Peyer's patch (tissue), 4 donors: Measurements from ENCODE around the gene BEST4. TPM values are rescaled to one million over a fixed set of nuclear protein-coding genes. Genes with fewer than 3 reads are reported as not detected.
"Not testable (repeated sequence)": the region's sequence is repeated elsewhere in the genome, so short reads cannot be mapped to it uniquely, and the experiment has no call there.

Experiments used
- DNase-seq, 3 donors: peaks; one replicate each; pipeline ENCODE4 v3.0.0-alpha.2; 2017 to 2019
- H3K27ac ChIP-seq, 4 donors: fragments of 200-600 bp; sonication (generic); one replicate each; pipeline ENCODE4 v1.5.1; 2016 to 2019
- H3K27me3 ChIP-seq, 2 donors: fragments of 200-600 bp; sonication (generic); one replicate each; pipeline ENCODE4 v1.5.1; 2019
- H3K36me3 ChIP-seq, 3 donors: fragments of 200-600 bp; sonication (generic); one replicate each; pipeline ENCODE4 v1.5.1; 2016 to 2019
- H3K4me1 ChIP-seq, 4 donors: fragments of 200-600 bp; sonication (generic); one replicate each; pipeline ENCODE4 v1.5.1; 2016 to 2019
- H3K4me3 ChIP-seq, 4 donors: fragments of 200-600 bp; sonication (generic); 1 replicate in 3 of 4; 2 replicates in 1 of 4; pipeline ENCODE4 v1.5.1; 2016 to 2019; ENCODE audit warnings: mild to moderate bottlenecking in 1 of 4
- H3K9me3 ChIP-seq, 4 donors: fragments of 200-600 bp; sonication (generic); one replicate each; pipeline ENCODE4 v1.5.1; 2016 to 2019; ENCODE audit warnings: mild to moderate bottlenecking in 1 of 4
- CTCF ChIP-seq, 6 experiments: fragments of 450-650 bp in 4 of 6; fragments of 200-600 bp in 2 of 6; sonication (generic) in 1 of 6; IDR thresholded peaks; one replicate each; pipeline ENCODE4 v1.5.1; 2017 to 2019; ENCODE audit warnings: antibody characterized with exemption in 6 of 6, mild to moderate bottlenecking in 3 of 6, moderate library complexity in 1 of 6
- POLR2A ChIP-seq, 2 donors: fragments of 450-650 bp; IDR thresholded peaks; one replicate each; pipeline ENCODE4 v1.5.1; 2017; ENCODE audit warnings: antibody characterized with exemption in 2 of 2, mild to moderate bottlenecking in 2 of 2, moderate library complexity in 2 of 2
- total RNA-seq, 4 donors: library from RNA; depleted of rRNA; stranded (reverse); fragments of >200 nt; gene quantifications; one replicate each; pipeline ENCODE4 v1.1.0, GENCODE V29; 2016

Gene BEST4
- total RNA-seq, 4 donors from 2014 or later: 5.0 to 59.8 (median 28.6) TPM

GRCh38 chr1:44801491-44802305 lies 13.7 kb upstream of the BEST4 start:
- peak overlapping the region; percentile 66 to 89 (median 75) for H3K4me3 ChIP-seq
- DNase-seq: peak in 2 of 3 donors; percentile 48 to 66
- H3K27me3 ChIP-seq: no peaks in the 10 kb centered on the region
- H3K4me1 ChIP-seq: peaks cover 4 to 38% (median 14%) of the 10 kb centered on the region in 4 donors
- H3K36me3 ChIP-seq: peaks cover 0 to 34% (median 0%) of the 10 kb centered on the region in 3 donors
- no peak for TF ChIP-seq POLR2A (IDR thresholded peaks at IDR 0.05)
- no peak for TF ChIP-seq CTCF (IDR thresholded peaks at IDR 0.05)
- H3K9me3 ChIP-seq: no peaks in the 10 kb centered on the region
- H3K27ac ChIP-seq: peak overlapping the region; percentile 43 to 98 (median 74)

GRCh38 chr1:44799770-44800584 lies 12.0 kb upstream of the BEST4 start, which contains the start of gene PLK3:
Gene PLK3 (plus strand): TSS chr1:44800377. CDS start chr1:44800464, 87 bp downstream.
- peak within 1 kb of the TSS; percentile 85 to 98 (median 94) for H3K27ac ChIP-seq
- peak within 1 kb of the TSS; percentile 66 to 89 (median 75) for H3K4me3 ChIP-seq
- peaks cover 0 to 29% (median 8%) of the 10 kb centered on the region in 4 donors for H3K4me1 ChIP-seq
- peak; percentile 99 for DNase-seq
- H3K27me3 ChIP-seq: no peaks in the 10 kb centered on the region
- H3K9me3 ChIP-seq: no peaks in the 10 kb centered on the region
- peaks cover 0 to 20% (median 0%) of the 10 kb centered on the region in 3 donors for H3K36me3 ChIP-seq
- TF ChIP-seq POLR2A (IDR thresholded peaks at IDR 0.05) (peak; percentile 77 to 95), CTCF (IDR thresholded peaks at IDR 0.05) (peak; percentile 78 to 98 (median 92))

GRCh38 chr1:44798481-44799365 lies 10.8 kb upstream of the BEST4 start:
- TF ChIP-seq CTCF (IDR thresholded peaks at IDR 0.05) (no peak), POLR2A (IDR thresholded peaks at IDR 0.05) (no peak)
- H3K4me1 ChIP-seq: peaks cover 0 to 29% (median 8%) of the 10 kb centered on the region in 4 donors
- H3K9me3 ChIP-seq: no peaks in the 10 kb centered on the region
- H3K4me3 ChIP-seq: no peak overlapping the region
- H3K27ac ChIP-seq: peak overlapping the region in 3 of 4 donors; percentile 85 to 98 (median 92)
- peaks cover 0 to 9% (median 0%) of the 10 kb centered on the region in 3 donors for H3K36me3 ChIP-seq
- no peaks in the 10 kb centered on the region for H3K27me3 ChIP-seq
- peak in 2 of 3 donors; percentile 5 to 51 for DNase-seq

DNA sequence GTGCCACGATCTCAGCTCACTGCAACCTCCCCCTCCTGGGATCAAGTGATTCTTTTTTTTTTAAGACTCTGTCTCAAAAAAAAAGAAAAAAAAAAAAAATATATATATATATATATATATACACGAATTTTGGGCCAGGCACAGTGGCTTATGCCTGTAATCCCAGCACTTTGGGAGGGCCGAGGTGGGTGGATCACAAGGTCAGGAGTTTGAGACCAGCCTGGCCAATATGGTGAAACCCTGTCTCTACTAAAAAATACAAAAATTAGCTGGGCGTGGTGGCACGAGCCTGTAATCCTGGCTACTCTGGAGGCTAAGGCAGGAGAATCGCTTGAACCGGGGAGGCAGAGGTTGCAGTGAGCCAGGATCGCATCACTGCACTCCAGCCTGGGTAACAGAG lies 9.9 kb upstream of the BEST4 start:
- H3K4me3 ChIP-seq, H3K27me3 ChIP-seq, H3K9me3 ChIP-seq, H3K27ac ChIP-seq, H3K36me3 ChIP-seq: not testable (repeated sequence)
- peak in 1 of 3 donors; percentile 43 for DNase-seq
- peaks cover 0 to 28% (median 6%) of the 10 kb centered on the region in 4 donors for H3K4me1 ChIP-seq

DNA sequence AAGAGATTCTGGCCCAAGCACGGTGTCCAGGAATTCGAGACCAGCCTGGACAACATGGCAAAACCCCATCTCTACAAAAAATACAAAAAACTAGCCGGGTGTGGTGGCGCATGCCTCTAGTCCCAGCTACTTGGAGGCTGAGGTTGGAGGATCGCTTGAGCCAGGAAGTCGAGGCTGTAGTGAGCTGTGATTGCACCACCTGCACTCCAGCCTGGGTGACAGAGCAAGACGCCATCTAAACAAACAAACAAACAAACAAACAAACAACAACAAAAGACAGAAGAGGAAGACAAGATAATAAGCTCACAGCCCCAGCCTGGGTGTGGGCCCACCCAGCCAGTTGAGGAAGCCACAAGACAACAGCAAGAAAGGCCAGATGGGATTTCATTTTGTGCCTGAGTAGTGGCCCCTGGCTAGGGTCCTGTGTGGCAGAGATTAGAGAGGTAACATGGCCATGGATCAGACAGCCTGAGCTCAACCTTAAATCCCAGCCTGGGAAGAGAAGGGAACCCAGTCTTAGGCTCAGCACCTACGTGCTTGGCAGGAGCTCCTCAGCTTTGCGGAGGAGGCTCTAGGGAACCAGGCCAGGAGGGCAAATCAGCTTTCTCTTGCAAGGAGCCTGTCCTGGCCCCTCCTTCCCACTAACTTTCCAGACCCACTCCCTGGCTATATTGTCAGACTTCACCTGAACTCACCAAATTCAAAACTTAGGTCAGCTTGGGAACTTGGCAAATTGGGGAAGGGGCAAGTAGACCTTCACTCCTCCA lies 4.9 kb upstream of the BEST4 start:
- no peak for TF ChIP-seq CTCF (IDR thresholded peaks at IDR 0.05)
- no peak for TF ChIP-seq POLR2A (IDR thresholded peaks at IDR 0.05)
- H3K4me1 ChIP-seq: no peaks in the 10 kb centered on the region
- H3K27ac ChIP-seq: no peak overlapping the region
- peak in 2 of 3 donors; percentile 2 to 22 for DNase-seq
- no peaks in the 10 kb centered on the region for H3K9me3 ChIP-seq
- H3K4me3 ChIP-seq: no peak overlapping the region
- H3K27me3 ChIP-seq: no peaks in the 10 kb centered on the region
- no peaks in the 10 kb centered on the region for H3K36me3 ChIP-seq
